Measurements from ENCODE around the gene ART5.
"Not testable (repeated sequence)": the region's sequence is repeated elsewhere in the genome, so short reads cannot be mapped to it uniquely, and the experiment has no call there.

Gene ART5

GRCh38 chr11:3657331-3657730, 15.5 kb upstream of the ART5 start:
- DNase-seq = not testable (repeated sequence)

GRCh38 chr11:3655547-3655946, 13.8 kb upstream of the ART5 start:
- no peak for DNase-seq

- not testable (repeated sequence) for DNase-seq
Observed at GRCh38 chr11:3652514-3652913, 10.7 kb upstream of the ART5 start.

- DNase-seq = not testable (repeated sequence)
Observed at GRCh38 chr11:3649374-3649773, 7.6 kb upstream of the ART5 start.

GRCh38 chr11:3648843-3649242, 7.1 kb upstream of the ART5 start:
- DNase-seq = not testable (repeated sequence)

- no peak for DNase-seq
Observed at GRCh38 chr11:3645552-3645951, 3.8 kb upstream of the ART5 start.

GRCh38 chr11:3644817-3645235, 3.0 kb upstream of the ART5 start, which contains the start of gene ART1:
ART1 (plus strand) TSS chr11:3645128; CDS start chr11:3659214, 14,086 bp downstream.
- no peak for DNase-seq

- DNase-seq = not testable (repeated sequence)
Observed at GRCh38 chr11:3643102-3643546, 1.3 kb upstream of the ART5 start.

- DNase-seq = peak; percentile 79
Observed at GRCh38 chr11:3642071-3642951, 519 bp upstream of the ART5 start.

GRCh38 chr11:3641191-3641590, 601 bp downstream of the ART5 start:
- DNase-seq = no peak

- no peak for DNase-seq
Observed at GRCh38 chr11:3639841-3640240, 2.0 kb downstream of the ART5 start.

GRCh38 chr11:3638513-3638912, 3.3 kb downstream of the ART5 start:
- no peak for DNase-seq

- DNase-seq = no peak
Observed at GRCh38 chr11:3637201-3637600, 4.6 kb downstream of the ART5 start.

GRCh38 chr11:3635641-3636375, 6.0 kb downstream of the ART5 start:
- no peak for DNase-seq

GRCh38 chr11:3632070-3632660, 9.6 kb downstream of the ART5 start:
- no peak for DNase-seq

GRCh38 chr11:3631331-3631730, 10.5 kb downstream of the ART5 start:
- DNase-seq = no peak

- DNase-seq = peak; percentile 77
Observed at GRCh38 chr11:3627291-3627690, 14.5 kb downstream of the ART5 start.

- no peak for DNase-seq
Observed at GRCh38 chr11:3626250-3626960, 15.4 kb downstream of the ART5 start.

GRCh38 chr11:3623767-3624458, 17.9 kb downstream of the ART5 start:
- no peak for DNase-seq

- no peak for DNase-seq
Observed at GRCh38 chr11:3623121-3623520, 18.7 kb downstream of the ART5 start.

- DNase-seq = no peak
Observed at GRCh38 chr11:3622521-3622920, 19.3 kb downstream of the ART5 start.

- DNase-seq = no peak
Observed at GRCh38 chr11:3617990-3618389, 23.8 kb downstream of the ART5 start.
